LNCAP (cell line): ENCODE results near the gene DCLK2.

Experiments used
- CTCF ChIP-seq: fragments of 450-650 bp; IDR thresholded peaks from 2 replicates; pipeline ENCODE4 v1.5.1; 2017; ENCODE audit warnings: mild to moderate bottlenecking

The DCLK2 gene

GRCh38 chr4:150224896-150225591 is 146.8 kb downstream of the DCLK2 start:
- no peak for TF ChIP-seq CTCF

GRCh38 chr4:150229520-150229919 is 151.3 kb downstream of the DCLK2 start:
- no peak for TF ChIP-seq CTCF

- no peak for TF ChIP-seq CTCF
These were observed 152.3 kb downstream of the DCLK2 start for GRCh38 chr4:150230561-150230960.

GRCh38 chr4:150231107-150231770 is 153.0 kb downstream of the DCLK2 start:
- no peak for TF ChIP-seq CTCF

- no peak for TF ChIP-seq CTCF
These were observed 153.8 kb downstream of the DCLK2 start for GRCh38 chr4:150232029-150232428.

- TF ChIP-seq CTCF: no peak
These were observed 156.0 kb downstream of the DCLK2 start for GRCh38 chr4:150234246-150234645.

GRCh38 chr4:150235317-150235716 is 157.1 kb downstream of the DCLK2 start:
- no peak for TF ChIP-seq CTCF
